ENCODE measurements around the gene ETFB.

ETFB gene

GRCh38 chr19:51372649-51373504, 6.7 kb upstream of the ETFB start, which contains the start of gene NKG7:
Gene NKG7, minus strand, starts transcription at chr19:51372654. Its CDS starts 119 bp downstream, at chr19:51372535.
- no peak within 1 kb of the TSS for H3K4me3 ChIP-seq (ENCODE audit: control insufficient read depth, low read depth, low read length)
- no peak for DNase-seq (ENCODE audit: low read depth)
- TF ChIP-seq, protein P1, sequence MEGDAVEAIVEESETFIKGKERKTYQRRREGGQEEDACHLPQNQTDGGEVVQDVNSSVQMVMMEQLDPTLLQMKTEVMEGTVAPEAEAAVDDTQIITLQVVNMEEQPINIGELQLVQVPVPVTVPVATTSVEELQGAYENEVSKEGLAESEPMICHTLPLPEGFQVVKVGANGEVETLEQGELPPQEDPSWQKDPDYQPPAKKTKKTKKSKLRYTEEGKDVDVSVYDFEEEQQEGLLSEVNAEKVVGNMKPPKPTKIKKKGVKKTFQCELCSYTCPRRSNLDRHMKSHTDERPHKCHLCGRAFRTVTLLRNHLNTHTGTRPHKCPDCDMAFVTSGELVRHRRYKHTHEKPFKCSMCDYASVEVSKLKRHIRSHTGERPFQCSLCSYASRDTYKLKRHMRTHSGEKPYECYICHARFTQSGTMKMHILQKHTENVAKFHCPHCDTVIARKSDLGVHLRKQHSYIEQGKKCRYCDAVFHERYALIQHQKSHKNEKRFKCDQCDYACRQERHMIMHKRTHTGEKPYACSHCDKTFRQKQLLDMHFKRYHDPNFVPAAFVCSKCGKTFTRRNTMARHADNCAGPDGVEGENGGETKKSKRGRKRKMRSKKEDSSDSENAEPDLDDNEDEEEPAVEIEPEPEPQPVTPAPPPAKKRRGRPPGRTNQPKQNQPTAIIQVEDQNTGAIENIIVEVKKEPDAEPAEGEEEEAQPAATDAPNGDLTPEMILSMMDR (conservative IDR thresholded peaks at IDR 0.05; ENCODE audit: control insufficient read depth, insufficient read depth, low read depth, low read length): no peak

DNA sequence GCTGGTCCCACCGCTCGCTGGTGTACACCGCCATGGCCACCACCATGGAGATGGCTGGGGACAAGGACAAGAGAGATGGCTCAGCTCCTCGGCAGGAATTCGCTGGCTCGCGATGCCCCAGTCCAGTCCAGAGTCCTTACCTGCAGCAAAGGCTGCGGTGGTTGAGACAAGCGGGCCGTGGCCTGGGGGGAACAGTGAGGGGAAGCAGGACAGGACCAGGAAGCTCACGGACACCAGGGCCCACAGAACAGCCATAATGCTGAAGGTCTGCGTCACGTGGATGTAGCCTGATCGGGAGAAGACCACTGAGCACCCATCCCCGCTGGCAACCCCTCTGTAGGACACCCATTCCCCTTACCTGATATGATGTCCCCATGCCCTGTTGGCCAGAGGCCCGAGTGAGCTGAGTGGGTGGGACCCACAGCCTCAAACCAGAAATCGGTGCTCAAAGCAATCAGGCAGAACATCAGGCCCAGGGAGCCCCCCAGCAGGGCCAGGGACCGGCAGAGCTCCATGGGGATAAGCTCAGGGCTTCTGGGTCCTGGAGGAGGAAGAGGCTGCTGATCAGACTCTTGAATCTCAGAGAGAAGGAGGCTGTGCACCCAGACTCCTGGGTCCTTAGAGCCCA, 5.9 kb upstream of the ETFB start:
- TF ChIP-seq, protein P1 (conservative IDR thresholded peaks at IDR 0.05; ENCODE audit: control insufficient read depth, insufficient read depth, low read depth, low read length): no peak
- H3K4me3 ChIP-seq (ENCODE audit: control insufficient read depth, low read depth, low read length): no peak overlapping the region
- no peak for DNase-seq (ENCODE audit: low read depth)

GRCh38 chr19:51371186-51371690, 5.0 kb upstream of the ETFB start:
- H3K4me3 ChIP-seq (ENCODE audit: control insufficient read depth, low read depth, low read length): no peak overlapping the region
- TF ChIP-seq, protein P1 (conservative IDR thresholded peaks at IDR 0.05; ENCODE audit: control insufficient read depth, insufficient read depth, low read depth, low read length): no peak
- no peak for DNase-seq (ENCODE audit: low read depth)

GRCh38 chr19:51370230-51370629, 4.0 kb upstream of the ETFB start:
- TF ChIP-seq, protein P1 (conservative IDR thresholded peaks at IDR 0.05; ENCODE audit: control insufficient read depth, insufficient read depth, low read depth, low read length): no peak
- no peak for DNase-seq (ENCODE audit: low read depth)
- no peak overlapping the region for H3K4me3 ChIP-seq (ENCODE audit: control insufficient read depth, low read depth, low read length)

- H3K4me3 ChIP-seq (ENCODE audit: control insufficient read depth, low read depth, low read length): peak within 1 kb of the TSS; percentile 67
- TF ChIP-seq, protein P1 (conservative IDR thresholded peaks at IDR 0.05; ENCODE audit: control insufficient read depth, insufficient read depth, low read depth, low read length): no peak
- DNase-seq (ENCODE audit: low read depth): no peak
Measured at GRCh38 chr19:51368366-51369282, 2.4 kb upstream of the ETFB start, which contains the start of gene CLDND2. Gene CLDND2, minus strand, starts transcription at chr19:51369003. Its CDS starts 426 bp downstream, at chr19:51368577.
